ENCODE measurements around the gene GABRB1. TPM values are rescaled to one million over a fixed set of nuclear protein-coding genes. Genes with fewer than 3 reads are reported as not detected.

Gene GABRB1
- total RNA-seq, 5 donors from 2014 or later (not counting 1 experiment from before 2014, with no cell fraction given), result not detected

- no CpG with 5 or more reads among the region's 4 CpGs for WGBS (ENCODE audit: insufficient coverage)
These were observed 439.7 kb downstream of the GABRB1 start for GRCh38 chr4:47471064-47471463.

GRCh38 chr4:47471591-47471990 is 440.2 kb downstream of the GABRB1 start:
- CTCF ChIA-PET, result interaction anchor here in 1 of 2 donors (1.2 to 2.1 kb wide), 2 partner anchors 13 to 18 kb away, joined by 4 to 6 read pairs; partner anchors contain the start of gene ATP10D
- Mint-ChIP-seq H3K9me3 (no peaks in the 10 kb centered on the region), H3K4me3 (no peak overlapping the region), H3K27ac (no peak overlapping the region), H3K4me1 (no peaks in the 10 kb centered on the region), H3K27me3 (peaks cover 0 to 3% of the 10 kb centered on the region in 2 donors), H3K36me3 (no peaks in the 10 kb centered on the region)
- DNase-seq (no peak), ATAC-seq (replicated peaks in 1 of 4) (no peak)
- H3K36me3 ChIP-seq (ENCODE audit: control insufficient read depth in 2 of 2, extremely low read depth in 1 of 2, insufficient read depth in 1 of 2, low read length in 1 of 2), result no peaks in the 10 kb centered on the region
- no peaks in the 10 kb centered on the region for H3K4me1 ChIP-seq (ENCODE audit: control insufficient read depth in 1 of 2, extremely low read depth in 1 of 2, insufficient read depth in 2 of 2, low read length in 2 of 2)
- WGBS (ENCODE audit: insufficient coverage), result no CpG with 5 or more reads among the region's 2 CpGs
- H3K27me3 ChIP-seq (replicated peaks in 1 of 2; ENCODE audit: control insufficient read depth in 2 of 2, extremely low read depth in 1 of 2, insufficient read depth in 2 of 2, low read length in 1 of 2), result no peaks in the 10 kb centered on the region
- no peak overlapping the region for H3K27ac ChIP-seq (ENCODE audit: low read length)
- H3K9me3 ChIP-seq, result no peaks in the 10 kb centered on the region
- no peak overlapping the region for H3K4me3 ChIP-seq (ENCODE audit: control insufficient read depth in 1 of 2, extremely low read depth in 1 of 2, low read length in 1 of 2)
- POLR2A ChIA-PET, result no interaction called here

More at GRCh38 chr4:47471064-47471463, 439.7 kb downstream of the GABRB1 start:
- no peaks in the 10 kb centered on the region for H3K4me1 ChIP-seq (ENCODE audit: control insufficient read depth in 1 of 2, extremely low read depth in 1 of 2, insufficient read depth in 2 of 2, low read length in 2 of 2)
- H3K27ac Mint-ChIP-seq, result no peak overlapping the region
- H3K9me3 ChIP-seq, result no peaks in the 10 kb centered on the region
- DNase-seq (no peak), ATAC-seq (replicated peaks in 1 of 4) (no peak)
- CTCF ChIA-PET, result interaction anchor here in 1 of 2 donors (1.2 to 2.1 kb wide), 2 partner anchors 14 to 19 kb away, joined by 4 to 6 read pairs; partner anchors contain the start of gene ATP10D
- POLR2A ChIA-PET, result interaction anchor here in 1 of 2 donors (1.0 kb wide), 1 partner anchor 14 kb away, joined by 6 read pairs; the partner anchor contains the start of gene ATP10D
- H3K4me3 Mint-ChIP-seq, result no peak overlapping the region
- H3K27ac ChIP-seq (ENCODE audit: low read length), result no peak overlapping the region
- no peak overlapping the region for H3K4me3 ChIP-seq (ENCODE audit: control insufficient read depth in 1 of 2, extremely low read depth in 1 of 2, low read length in 1 of 2)
- H3K27me3 ChIP-seq (replicated peaks in 1 of 2; ENCODE audit: control insufficient read depth in 2 of 2, extremely low read depth in 1 of 2, insufficient read depth in 2 of 2, low read length in 1 of 2), result no peaks in the 10 kb centered on the region
- no peaks in the 10 kb centered on the region for H3K36me3 ChIP-seq (ENCODE audit: control insufficient read depth in 2 of 2, extremely low read depth in 1 of 2, insufficient read depth in 1 of 2, low read length in 1 of 2)
- H3K4me1 Mint-ChIP-seq, result no peaks in the 10 kb centered on the region
- H3K36me3 Mint-ChIP-seq, result no peaks in the 10 kb centered on the region
- H3K27me3 Mint-ChIP-seq, result peaks cover 0 to 3% of the 10 kb centered on the region in 2 donors
- H3K9me3 Mint-ChIP-seq, result no peaks in the 10 kb centered on the region

- no peak for ATAC-seq (replicated peaks in 1 of 4)
- 100% methylated on average over 1 of the region's 3 CpGs for WGBS (ENCODE audit: insufficient coverage)
- H3K9me3 Mint-ChIP-seq, result no peaks in the 10 kb centered on the region
- H3K4me1 ChIP-seq (ENCODE audit: control insufficient read depth in 1 of 2, extremely low read depth in 1 of 2, insufficient read depth in 2 of 2, low read length in 2 of 2), result no peaks in the 10 kb centered on the region
- no peak overlapping the region for H3K4me3 Mint-ChIP-seq
- no peaks in the 10 kb centered on the region for H3K36me3 ChIP-seq (ENCODE audit: control insufficient read depth in 2 of 2, extremely low read depth in 1 of 2, insufficient read depth in 1 of 2, low read length in 1 of 2)
- H3K4me1 Mint-ChIP-seq, result no peaks in the 10 kb centered on the region
- ChIA-PET POLR2A (no interaction called here), CTCF (interaction anchor here in 1 of 2 donors (0.6 to 1.2 kb wide), 2 partner anchors 10 to 18 kb away, joined by 4 read pairs; partner anchors contain the start of gene COMMD8)
- H3K9me3 ChIP-seq, result no peaks in the 10 kb centered on the region
- H3K27ac Mint-ChIP-seq, result no peak overlapping the region
- H3K36me3 Mint-ChIP-seq, result no peaks in the 10 kb centered on the region
- H3K4me3 ChIP-seq (ENCODE audit: control insufficient read depth in 1 of 2, extremely low read depth in 1 of 2, low read length in 1 of 2), result no peak overlapping the region
- H3K27me3 ChIP-seq (replicated peaks in 1 of 2; ENCODE audit: control insufficient read depth in 2 of 2, extremely low read depth in 1 of 2, insufficient read depth in 2 of 2, low read length in 1 of 2), result no peaks in the 10 kb centered on the region
- no peak for DNase-seq
- H3K27me3 Mint-ChIP-seq, result peaks cover 0 to 3% of the 10 kb centered on the region in 2 donors
- H3K27ac ChIP-seq (ENCODE audit: low read length), result no peak overlapping the region
These were observed 441.9 kb downstream of the GABRB1 start for GRCh38 chr4:47473141-47473750.

GRCh38 chr4:47474799-47475198 is 443.4 kb downstream of the GABRB1 start:
- H3K27me3 Mint-ChIP-seq, result peaks cover 6% of the 10 kb centered on the region in 2 donors
- Histone ChIP-seq H3K4me1 (ENCODE audit: control insufficient read depth in 1 of 2, extremely low read depth in 1 of 2, insufficient read depth in 2 of 2, low read length in 2 of 2) (no peaks in the 10 kb centered on the region), H3K27ac (ENCODE audit: low read length) (no peak overlapping the region), H3K4me3 (ENCODE audit: control insufficient read depth in 1 of 2, extremely low read depth in 1 of 2, low read length in 1 of 2) (no peak overlapping the region), H3K36me3 (ENCODE audit: control insufficient read depth in 2 of 2, extremely low read depth in 1 of 2, insufficient read depth in 1 of 2, low read length in 1 of 2) (no peaks in the 10 kb centered on the region), H3K9me3 (no peaks in the 10 kb centered on the region), H3K27me3 (replicated peaks in 1 of 2; ENCODE audit: control insufficient read depth in 2 of 2, extremely low read depth in 1 of 2, insufficient read depth in 2 of 2, low read length in 1 of 2) (no peaks in the 10 kb centered on the region)
- POLR2A ChIA-PET, result no interaction called here
- H3K4me3 Mint-ChIP-seq, result no peak overlapping the region
- DNase-seq (no peak), ATAC-seq (replicated peaks in 1 of 4) (no peak)
- CTCF ChIA-PET, result no interaction called here
- no peaks in the 10 kb centered on the region for H3K4me1 Mint-ChIP-seq
- H3K27ac Mint-ChIP-seq, result no peak overlapping the region
- no peaks in the 10 kb centered on the region for H3K9me3 Mint-ChIP-seq
- no peaks in the 10 kb centered on the region for H3K36me3 Mint-ChIP-seq
- WGBS (ENCODE audit: insufficient coverage), result no CpG with 5 or more reads among the region's 4 CpGs

GRCh38 chr4:47475411-47475810 is 444.0 kb downstream of the GABRB1 start:
- WGBS (ENCODE audit: insufficient coverage), result 100% methylated on average over 1 of the region's 1 CpG
- H3K4me1 ChIP-seq (ENCODE audit: control insufficient read depth in 1 of 2, extremely low read depth in 1 of 2, insufficient read depth in 2 of 2, low read length in 2 of 2), result no peaks in the 10 kb centered on the region
- H3K4me3 ChIP-seq (ENCODE audit: control insufficient read depth in 1 of 2, extremely low read depth in 1 of 2, low read length in 1 of 2), result no peak overlapping the region
- H3K9me3 ChIP-seq, result no peaks in the 10 kb centered on the region
- no peak for ATAC-seq (replicated peaks in 1 of 4)
- Mint-ChIP-seq H3K36me3 (no peaks in the 10 kb centered on the region), H3K27me3 (peaks cover 6% of the 10 kb centered on the region in 2 donors), H3K27ac (no peak overlapping the region), H3K4me1 (no peaks in the 10 kb centered on the region), H3K4me3 (no peak overlapping the region), H3K9me3 (no peaks in the 10 kb centered on the region)
- ChIA-PET CTCF (no interaction called here), POLR2A (no interaction called here)
- H3K27me3 ChIP-seq (replicated peaks in 1 of 2; ENCODE audit: control insufficient read depth in 2 of 2, extremely low read depth in 1 of 2, insufficient read depth in 2 of 2, low read length in 1 of 2), result no peaks in the 10 kb centered on the region
- no peak for DNase-seq
- no peak overlapping the region for H3K27ac ChIP-seq (ENCODE audit: low read length)
- no peaks in the 10 kb centered on the region for H3K36me3 ChIP-seq (ENCODE audit: control insufficient read depth in 2 of 2, extremely low read depth in 1 of 2, insufficient read depth in 1 of 2, low read length in 1 of 2)

Other genes with a start within 250 kb of the GABRB1 start
- not detected for gene COX7B2, start 122.3 kb upstream of the GABRB1 start, total RNA-seq
- gene GABRA4, start 38.0 kb upstream of the GABRB1 start, total RNA-seq, result not detected